Frontal cortex (tissue), 4 donors: ENCODE data around the gene NRK. TPM values are rescaled to one million over a fixed set of nuclear protein-coding genes. Genes with fewer than 3 reads are reported as not detected.
"Not testable (repeated sequence)": the region's sequence is repeated elsewhere in the genome, so short reads cannot be mapped to it uniquely, and the experiment has no call there.

ENCODE experiments used
- DNase-seq, 2 donors: peaks; one replicate each; pipeline ENCODE4 v3.0.0; 2012; ENCODE audit warnings: low spot score in 2 of 2
- FAIRE-seq: peaks from 2 replicates; lab custom pipeline; 2012; peaks lifted over from hg19 to GRCh38; lab: Jason Lieb, UNC
- total RNA-seq: library from RNA; depleted of rRNA; stranded (reverse); fragments of >200 nt; gene quantifications from one replicate; pipeline ENCODE4 v1.2.3, GENCODE V29; 2014
- donor health status: control.
- donor health status: control.
- donor health status: control.

NRK gene, protein sequence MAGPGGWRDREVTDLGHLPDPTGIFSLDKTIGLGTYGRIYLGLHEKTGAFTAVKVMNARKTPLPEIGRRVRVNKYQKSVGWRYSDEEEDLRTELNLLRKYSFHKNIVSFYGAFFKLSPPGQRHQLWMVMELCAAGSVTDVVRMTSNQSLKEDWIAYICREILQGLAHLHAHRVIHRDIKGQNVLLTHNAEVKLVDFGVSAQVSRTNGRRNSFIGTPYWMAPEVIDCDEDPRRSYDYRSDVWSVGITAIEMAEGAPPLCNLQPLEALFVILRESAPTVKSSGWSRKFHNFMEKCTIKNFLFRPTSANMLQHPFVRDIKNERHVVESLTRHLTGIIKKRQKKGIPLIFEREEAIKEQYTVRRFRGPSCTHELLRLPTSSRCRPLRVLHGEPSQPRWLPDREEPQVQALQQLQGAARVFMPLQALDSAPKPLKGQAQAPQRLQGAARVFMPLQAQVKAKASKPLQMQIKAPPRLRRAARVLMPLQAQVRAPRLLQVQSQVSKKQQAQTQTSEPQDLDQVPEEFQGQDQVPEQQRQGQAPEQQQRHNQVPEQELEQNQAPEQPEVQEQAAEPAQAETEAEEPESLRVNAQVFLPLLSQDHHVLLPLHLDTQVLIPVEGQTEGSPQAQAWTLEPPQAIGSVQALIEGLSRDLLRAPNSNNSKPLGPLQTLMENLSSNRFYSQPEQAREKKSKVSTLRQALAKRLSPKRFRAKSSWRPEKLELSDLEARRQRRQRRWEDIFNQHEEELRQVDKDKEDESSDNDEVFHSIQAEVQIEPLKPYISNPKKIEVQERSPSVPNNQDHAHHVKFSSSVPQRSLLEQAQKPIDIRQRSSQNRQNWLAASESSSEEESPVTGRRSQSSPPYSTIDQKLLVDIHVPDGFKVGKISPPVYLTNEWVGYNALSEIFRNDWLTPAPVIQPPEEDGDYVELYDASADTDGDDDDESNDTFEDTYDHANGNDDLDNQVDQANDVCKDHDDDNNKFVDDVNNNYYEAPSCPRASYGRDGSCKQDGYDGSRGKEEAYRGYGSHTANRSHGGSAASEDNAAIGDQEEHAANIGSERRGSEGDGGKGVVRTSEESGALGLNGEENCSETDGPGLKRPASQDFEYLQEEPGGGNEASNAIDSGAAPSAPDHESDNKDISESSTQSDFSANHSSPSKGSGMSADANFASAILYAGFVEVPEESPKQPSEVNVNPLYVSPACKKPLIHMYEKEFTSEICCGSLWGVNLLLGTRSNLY (N-terminal part only)
- under 0.01 TPM for total RNA-seq

DNA sequence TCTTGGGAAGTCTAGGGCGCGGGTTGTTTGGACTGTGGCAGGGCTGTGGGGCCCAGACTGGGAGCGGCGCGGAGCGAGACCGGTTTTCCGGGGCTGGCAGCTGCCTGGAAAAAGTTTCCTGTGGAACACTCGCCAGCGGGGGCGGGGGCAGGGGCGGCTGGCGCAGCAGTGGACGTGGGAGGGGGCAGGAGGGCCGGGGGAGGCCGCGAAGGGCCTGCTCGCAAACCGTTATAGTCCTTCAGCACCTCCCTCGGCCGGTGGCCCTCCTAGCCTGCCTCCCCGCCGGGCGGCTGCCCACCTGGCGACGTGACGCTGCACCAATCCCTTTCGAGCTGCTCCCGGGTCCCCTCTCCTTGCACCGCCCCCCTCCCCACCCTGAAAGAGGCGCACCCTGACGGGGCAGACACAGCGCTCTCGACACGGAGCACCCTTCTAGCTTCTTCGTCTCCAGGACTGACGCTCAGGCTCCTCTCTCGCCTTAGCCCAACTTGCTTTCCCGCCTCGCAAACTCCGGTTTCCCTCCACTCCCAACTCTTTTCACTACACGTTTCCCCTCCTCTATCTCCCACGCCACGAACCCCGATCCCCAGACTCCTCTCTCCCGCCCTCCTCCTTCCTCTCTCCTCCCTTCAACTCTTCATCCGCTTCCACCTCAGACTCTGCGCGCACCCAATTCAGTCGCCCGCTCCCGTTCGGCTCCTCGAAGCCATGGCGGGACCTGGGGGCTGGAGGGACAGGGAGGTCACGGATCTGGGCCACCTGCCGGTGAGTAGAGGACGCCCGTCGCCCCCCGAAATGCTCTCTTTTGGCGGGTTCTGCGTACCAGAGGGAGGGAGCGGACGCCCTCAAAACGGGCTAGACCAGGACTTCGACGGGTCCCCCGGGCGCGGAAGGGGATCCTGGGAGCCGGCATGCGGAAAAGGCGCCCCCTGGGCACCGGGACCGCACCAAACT, at the start of gene NRK:
TSS of gene NRK (plus strand) at position 402 of the 954 bp plus-strand sequence. CDS start at position 709, 307 bp downstream.
- no peak for FAIRE-seq
- no peak for DNase-seq

DNA sequence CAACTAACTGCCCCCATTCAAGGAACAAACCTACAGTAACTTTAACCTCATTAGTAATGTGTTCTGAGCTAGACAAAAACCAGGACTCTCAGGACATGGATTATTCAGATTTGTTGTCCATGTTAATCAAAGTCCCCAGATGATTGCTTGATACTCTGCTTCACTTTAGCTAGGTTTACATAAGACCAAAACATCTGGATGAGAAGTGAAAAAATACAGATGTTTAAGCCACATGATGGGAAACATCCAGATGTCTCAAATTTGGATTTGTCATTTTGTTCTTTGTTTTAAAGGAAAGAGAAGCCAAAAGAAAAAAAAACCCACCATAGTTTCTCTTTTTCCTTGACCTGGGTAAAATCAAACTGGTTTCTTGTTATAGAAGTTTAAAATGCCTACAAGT, 48.5 kb upstream of the NRK start:
- no peak for FAIRE-seq
- no peak for DNase-seq

DNA sequence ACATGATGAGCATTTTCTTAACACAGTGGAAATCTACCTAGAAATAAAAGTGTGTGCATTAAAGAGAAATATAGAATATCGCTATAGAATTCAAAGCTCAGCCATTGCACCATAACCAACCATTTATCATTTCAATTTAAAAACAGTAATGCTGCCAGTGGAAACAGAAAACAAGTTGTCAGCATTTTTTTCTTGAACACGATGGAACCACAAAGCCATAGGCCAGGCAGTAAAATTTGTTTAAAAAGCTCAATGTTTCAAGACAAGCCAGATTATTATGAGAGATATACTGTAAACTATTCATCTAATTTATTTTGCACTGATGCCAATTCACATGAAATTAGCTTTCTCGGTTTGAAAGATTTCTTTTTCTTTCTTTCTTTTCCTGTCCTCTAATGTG, 46.7 kb upstream of the NRK start:
- FAIRE-seq (no peak), DNase-seq (no peak)

DNA sequence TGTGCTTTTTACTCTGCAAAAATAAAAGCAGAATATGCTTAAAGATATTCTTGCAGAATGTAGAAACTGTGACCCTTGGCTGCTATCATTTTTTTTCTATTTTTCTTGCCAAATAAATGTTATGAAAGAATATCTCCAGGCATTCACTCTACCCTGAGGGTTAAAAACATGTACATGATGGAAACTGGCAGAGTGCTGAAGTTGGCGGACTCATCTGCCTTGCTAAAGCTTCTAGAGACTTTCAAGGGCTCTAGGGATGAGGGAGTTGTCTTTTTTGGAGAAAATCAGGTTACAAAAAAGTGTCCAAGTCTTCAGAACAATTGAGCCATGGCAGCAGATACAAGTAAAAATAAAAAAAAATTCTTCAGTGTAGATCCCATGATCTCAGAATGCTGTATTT, 40.5 kb upstream of the NRK start:
- no peak for DNase-seq
- FAIRE-seq, result no peak

DNA sequence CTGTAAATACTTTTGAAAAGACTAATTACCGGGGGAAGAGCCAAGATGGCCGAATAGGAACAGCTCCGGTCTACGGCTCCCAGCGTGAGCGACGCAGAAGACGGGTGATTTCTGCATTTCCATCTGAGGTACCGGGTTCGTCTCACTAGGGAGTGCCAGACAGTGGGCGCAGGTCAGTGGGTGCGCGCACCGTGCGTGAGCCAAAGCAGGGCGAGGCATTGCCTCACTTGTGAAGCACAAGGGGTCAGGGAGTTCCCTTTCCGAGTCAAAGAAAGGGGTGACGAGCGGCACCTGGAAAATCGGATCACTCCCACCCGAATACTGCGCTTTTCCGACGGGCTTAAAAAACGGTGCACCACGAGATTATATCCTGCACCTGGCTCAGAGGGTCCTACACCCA, 25.5 kb upstream of the NRK start:
- not testable (repeated sequence) for DNase-seq, FAIRE-seq

DNA sequence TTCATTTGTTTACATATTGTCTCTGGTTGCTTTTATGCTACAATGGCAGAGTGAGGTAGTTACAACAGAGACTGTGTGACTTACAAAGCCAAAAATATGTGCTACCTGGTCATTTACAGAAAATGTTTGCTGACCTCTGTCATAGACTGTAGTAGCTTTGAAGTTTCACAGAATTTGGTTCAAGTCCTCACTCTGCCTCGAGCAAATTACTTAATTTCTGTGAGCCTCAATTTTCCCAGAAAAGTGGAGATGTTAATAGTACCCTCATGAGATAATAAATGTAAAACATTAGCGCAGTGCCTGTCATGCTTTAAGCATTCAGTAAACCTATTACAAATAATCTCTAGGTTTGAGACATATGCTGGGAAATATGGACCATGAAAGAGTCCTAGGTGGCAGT, 18.4 kb upstream of the NRK start:
- no peak for FAIRE-seq
- no peak for DNase-seq

DNA sequence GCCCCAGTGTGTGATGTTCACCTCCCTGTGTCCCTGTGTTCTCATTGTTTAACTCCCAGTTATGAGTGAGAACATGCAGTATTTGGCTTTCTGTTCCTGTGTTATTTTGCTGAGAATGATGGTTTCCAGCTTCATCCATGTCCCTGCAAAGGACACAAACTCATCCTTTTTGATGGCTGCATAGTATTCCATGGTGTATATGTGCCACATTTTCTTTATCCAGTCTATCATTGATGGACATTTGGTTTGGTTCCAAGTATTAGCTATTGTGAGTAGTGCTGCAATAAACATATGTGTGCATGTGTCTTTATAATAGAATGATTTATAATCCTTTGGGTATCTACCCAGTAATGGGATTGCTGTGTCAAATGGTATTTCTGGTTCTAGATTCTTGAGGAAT, 16.7 kb upstream of the NRK start:
- FAIRE-seq, DNase-seq: not testable (repeated sequence)

DNA sequence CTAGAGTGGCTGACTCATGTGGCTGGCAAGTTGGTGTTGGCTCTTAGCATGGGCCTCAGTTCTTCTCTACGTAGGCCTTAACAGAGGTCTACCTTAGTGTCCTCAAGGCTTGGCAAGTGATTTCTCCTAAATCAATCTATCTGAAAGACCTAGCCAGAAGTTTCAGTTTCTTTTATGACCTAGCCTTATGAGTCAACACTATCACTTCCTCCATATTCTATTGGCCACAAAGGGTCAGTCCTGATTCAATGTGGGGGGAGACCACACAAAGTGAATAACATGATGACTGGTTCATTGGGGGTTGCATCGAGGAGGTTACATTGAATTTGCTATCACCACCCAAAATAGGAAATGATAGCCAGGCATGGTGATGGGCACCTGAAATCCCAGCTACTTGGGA, 5.8 kb upstream of the NRK start:
- no peak for DNase-seq
- no peak for FAIRE-seq

DNA sequence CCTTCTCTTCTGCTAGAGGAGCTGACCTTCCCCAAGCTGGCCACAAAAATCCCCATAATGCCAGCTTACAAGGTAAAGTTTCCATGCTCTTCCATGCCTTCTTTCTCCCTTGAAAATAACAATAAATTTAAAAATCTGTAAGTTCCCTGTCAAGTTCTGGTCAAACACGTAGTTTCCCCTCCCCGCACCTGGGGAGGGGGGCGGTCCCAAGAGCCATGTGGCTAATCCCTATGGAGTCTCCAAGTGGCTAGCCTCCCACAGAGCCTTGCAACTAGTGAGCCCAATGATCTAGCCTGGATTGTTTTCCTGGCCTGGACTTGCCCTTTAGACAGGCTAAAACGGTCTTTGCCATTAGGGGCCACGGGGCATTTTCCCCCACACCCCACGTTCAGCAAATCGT, 2.1 kb upstream of the NRK start:
- no peak for DNase-seq
- FAIRE-seq, result no peak

DNA sequence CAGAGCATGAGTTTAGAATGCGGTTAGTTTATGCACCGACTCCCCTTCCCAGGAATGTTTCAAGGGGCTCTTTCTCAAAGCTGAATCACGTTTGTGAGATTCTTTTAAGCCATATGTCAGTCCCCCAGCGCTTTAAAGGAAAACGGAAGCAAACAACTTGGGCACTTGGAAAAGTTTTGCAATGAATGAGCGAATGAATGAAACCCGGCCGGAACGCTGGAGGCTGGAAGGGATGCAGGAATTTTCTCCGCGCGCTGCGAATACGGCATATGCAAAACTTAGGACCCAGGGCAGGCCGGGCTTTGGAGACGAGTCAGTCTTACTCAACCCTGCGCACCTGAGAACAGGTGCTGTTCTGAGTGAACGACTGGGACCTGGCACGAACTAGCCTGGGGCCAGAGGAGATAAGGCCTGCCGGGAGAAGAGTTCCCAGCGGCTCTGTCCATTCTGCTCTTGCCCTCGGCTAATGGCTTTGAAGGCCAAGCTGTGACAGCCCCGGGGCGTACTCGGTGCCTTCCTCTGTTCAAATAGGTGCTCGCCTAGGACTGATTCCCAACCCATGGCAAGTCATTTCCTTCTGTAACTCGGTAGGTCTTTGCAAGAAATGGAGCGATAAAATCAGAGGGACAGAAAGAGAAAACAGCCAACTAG, 743 bp upstream of the NRK start:
- DNase-seq (no peak), FAIRE-seq (no peak)

DNA sequence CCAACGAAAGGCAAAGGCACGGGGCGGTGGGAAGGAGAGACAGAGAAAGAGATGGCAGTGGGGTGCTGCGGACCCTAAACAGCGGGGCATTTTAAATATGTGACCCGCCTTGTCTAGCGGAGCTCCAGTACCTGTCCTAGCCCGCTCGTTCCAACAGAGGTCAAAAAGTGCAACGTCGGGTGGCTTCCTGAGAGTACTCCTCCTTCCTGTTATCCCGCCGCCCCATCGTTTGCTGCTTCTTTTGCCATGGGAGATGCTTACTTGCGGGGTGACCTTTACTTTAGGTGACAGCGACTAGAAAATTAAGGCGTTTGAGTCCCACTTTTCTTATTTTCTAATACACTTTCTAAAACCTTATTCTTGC, 735 bp downstream of the NRK start:
- DNase-seq (no peak), FAIRE-seq (no peak)

DNA sequence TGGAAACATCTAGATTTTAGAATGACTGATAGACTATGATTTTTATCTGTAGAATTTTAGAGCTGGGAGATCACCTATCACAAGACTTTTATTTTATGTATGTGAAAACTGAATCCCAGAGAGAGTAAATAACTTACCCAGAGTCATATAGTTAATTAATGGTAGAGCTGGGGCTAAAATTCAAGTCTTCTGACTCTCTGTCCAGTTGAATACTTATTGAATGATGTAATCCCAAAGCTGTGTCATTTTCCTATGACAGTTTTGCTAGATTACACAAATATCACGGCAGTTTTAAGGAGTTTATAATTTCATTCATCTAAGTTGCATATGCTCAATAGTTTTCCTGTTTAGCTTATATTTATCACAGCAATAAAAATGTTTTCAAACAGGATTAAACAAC, 6.7 kb downstream of the NRK start:
- FAIRE-seq, result no peak
- no peak for DNase-seq

DNA sequence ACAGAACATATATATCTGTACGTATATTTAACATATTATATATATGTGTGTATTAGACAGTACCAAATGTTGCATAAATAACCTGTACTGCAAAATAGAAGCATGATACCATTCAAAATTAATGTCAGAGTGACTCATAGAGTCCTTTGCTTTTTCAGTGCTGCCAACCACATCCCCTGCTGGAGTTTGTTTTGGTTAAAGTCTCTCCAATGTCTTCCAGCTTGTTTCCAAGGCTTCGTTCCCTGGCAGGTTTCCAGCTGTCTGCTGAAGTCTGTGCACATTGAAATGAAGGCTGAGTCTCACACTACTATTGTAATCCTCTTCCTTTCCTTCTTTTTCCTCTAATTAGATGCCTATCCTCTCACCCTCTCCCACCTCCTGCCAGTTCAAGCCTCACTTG, 14.9 kb downstream of the NRK start:
- FAIRE-seq (no peak), DNase-seq (no peak)

DNA sequence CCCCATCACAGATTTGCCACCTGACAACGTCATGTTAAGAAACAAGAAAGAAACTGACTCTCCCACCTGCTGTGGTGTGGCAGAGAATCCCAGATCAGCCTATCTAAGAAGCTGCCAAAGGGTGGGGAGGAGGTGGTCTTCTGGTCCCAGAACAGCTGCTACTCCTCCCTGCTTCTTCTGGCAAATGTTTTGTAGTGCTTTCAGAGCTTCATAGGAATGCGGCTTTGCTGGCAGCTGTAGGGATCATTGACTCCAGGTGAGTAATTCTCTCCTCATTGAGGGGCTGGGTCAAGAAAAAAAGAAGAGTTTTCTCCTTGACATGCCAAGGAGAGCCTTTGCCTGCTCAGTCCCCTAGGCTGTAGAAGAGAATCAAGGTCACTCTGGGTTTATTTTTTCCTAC, 23.3 kb downstream of the NRK start:
- FAIRE-seq, result no peak
- no peak for DNase-seq

DNA sequence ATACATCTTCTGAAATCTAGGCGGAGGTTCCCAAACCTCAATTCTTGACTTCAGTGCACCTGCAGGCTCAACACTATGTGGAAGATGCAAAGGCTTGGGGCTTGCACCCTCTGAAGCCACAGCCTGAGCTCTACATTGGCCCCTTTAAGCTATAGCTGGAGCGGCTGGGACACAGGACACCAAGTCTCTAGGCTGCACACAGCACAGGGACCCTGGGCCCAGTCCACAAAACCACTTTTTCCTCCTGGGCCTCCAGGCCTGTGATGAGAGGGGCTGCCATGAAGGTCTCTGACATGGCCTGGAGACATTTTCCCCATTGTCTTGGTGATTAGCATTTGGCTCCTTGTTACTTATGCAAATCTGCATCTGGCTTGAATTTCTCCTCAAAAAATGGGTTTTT, 27.8 kb downstream of the NRK start:
- DNase-seq, FAIRE-seq: not testable (repeated sequence)

DNA sequence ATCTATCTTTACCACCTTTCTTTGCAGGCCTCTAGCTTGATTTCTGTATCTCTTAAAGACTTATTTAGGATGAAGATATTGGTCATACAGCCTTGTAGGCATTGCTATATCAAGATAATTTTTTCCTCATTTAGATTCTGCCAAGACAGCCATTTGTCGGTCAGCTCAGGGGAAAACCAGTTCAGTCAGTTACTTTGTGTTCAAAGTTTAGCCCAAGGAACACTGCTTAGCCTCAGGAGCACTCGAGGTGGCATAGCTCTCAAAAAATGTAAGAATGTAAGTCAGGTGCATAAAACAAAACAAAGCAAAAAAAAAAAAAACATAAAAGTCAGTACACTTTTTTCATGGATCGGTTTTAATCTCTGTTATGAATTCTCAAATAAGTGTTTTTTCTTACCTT, 43.4 kb downstream of the NRK start:
- FAIRE-seq, result no peak
- DNase-seq, result no peak

DNA sequence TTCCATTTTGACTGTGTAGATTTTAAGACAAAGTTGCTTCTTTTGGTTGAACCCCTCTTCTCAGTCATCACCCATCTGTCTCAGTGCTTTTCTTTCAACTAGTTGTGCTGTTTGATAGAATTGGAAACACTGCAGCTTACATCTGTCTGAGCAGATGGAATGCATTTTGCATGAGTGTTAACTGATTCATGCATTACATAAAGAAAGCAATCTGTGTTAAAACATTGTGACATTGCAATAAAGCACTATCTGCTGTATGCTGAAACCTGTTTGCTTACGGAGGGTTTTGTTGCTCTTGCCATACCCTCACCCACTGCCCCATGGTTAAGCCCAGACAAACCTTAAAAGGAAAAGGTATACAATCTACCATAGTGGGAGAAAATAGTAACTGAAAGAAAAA, 47.4 kb downstream of the NRK start:
- FAIRE-seq (no peak), DNase-seq (no peak)

DNA sequence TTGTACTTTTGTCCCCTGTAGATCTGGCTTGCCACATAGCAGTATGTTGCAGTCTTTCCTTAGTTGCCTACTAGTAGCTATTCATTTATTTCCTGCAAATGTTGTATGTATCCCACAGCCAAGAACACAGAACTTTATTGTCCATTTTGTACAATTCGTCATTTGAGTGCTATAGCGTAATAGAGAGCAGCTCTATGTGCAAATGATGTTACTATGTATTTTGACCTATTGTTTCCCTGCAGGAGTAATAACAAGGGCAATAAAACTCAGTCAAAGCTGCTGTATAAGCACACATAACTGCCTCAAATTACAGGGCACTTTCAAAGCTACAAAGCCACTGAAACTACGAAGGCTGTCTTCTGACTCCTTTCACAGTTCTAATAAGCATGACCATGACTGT, 48.1 kb downstream of the NRK start:
- DNase-seq (no peak), FAIRE-seq (no peak)

DNA sequence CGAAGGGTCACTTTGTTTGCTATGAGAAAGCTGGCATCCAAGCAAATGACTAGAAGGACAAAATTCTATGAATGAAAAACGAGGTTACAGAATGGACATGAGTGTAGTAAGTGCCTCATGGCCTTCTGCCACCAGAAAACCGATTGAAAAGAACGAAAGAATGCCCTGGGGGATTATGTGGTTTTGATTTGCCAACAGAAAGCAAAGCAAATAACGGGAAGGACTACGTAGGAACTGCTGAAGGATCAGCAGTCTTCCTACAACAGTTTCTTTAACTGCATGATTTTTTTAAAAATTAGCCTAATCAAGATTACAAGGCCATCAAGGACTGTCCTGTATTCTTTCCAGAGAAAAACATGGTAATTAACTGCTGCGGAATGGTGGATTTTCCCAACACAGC, 50.6 kb downstream of the NRK start:
- DNase-seq (no peak), FAIRE-seq (no peak)
